ENCODE data around the gene SPESP1. TPM values are rescaled to one million over a fixed set of nuclear protein-coding genes. Genes with fewer than 3 reads are reported as not detected.

Gene SPESP1
- total RNA-seq, 1 donor from 2014 or later, result not detected

DNA sequence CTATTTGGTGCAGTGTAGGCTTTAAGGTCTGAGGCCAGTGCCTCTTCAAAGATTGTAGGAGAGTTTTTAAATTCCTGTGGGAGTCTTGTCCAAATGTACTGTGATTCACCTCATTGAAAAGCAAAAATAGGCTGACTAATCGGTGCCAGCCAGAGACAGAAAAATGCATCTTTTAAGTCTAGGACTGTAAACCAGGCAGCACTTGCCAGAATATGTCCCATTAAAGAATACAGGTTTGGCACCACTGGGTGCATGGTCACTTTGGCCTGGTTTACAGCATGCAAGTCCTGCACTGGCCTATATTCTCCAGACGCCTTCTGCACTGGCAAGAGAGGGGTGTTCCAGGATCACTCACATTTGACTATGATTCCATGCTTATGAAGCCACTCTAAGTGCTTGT lies 63.8 kb downstream of the SPESP1 start:
- Mint-ChIP-seq H3K4me3 (ENCODE audit: unreplicated experiment) (no peak overlapping the region), H3K4me1 (ENCODE audit: unreplicated experiment) (peaks cover 5% of the 10 kb centered on the region), H3K27me3 (ENCODE audit: unreplicated experiment) (peaks cover 4% of the 10 kb centered on the region), H3K9me3 (ENCODE audit: unreplicated experiment) (no peaks in the 10 kb centered on the region), H3K27ac (ENCODE audit: unreplicated experiment) (no peak overlapping the region), H3K36me3 (ENCODE audit: low read depth, unreplicated experiment) (no peaks in the 10 kb centered on the region)
- DNase-seq (ENCODE audit: low spot score), result no peak
- TF ChIP-seq, protein P1, sequence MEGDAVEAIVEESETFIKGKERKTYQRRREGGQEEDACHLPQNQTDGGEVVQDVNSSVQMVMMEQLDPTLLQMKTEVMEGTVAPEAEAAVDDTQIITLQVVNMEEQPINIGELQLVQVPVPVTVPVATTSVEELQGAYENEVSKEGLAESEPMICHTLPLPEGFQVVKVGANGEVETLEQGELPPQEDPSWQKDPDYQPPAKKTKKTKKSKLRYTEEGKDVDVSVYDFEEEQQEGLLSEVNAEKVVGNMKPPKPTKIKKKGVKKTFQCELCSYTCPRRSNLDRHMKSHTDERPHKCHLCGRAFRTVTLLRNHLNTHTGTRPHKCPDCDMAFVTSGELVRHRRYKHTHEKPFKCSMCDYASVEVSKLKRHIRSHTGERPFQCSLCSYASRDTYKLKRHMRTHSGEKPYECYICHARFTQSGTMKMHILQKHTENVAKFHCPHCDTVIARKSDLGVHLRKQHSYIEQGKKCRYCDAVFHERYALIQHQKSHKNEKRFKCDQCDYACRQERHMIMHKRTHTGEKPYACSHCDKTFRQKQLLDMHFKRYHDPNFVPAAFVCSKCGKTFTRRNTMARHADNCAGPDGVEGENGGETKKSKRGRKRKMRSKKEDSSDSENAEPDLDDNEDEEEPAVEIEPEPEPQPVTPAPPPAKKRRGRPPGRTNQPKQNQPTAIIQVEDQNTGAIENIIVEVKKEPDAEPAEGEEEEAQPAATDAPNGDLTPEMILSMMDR (IDR thresholded peaks at IDR 0.05; ENCODE audit: unreplicated experiment), result no peak

DNA sequence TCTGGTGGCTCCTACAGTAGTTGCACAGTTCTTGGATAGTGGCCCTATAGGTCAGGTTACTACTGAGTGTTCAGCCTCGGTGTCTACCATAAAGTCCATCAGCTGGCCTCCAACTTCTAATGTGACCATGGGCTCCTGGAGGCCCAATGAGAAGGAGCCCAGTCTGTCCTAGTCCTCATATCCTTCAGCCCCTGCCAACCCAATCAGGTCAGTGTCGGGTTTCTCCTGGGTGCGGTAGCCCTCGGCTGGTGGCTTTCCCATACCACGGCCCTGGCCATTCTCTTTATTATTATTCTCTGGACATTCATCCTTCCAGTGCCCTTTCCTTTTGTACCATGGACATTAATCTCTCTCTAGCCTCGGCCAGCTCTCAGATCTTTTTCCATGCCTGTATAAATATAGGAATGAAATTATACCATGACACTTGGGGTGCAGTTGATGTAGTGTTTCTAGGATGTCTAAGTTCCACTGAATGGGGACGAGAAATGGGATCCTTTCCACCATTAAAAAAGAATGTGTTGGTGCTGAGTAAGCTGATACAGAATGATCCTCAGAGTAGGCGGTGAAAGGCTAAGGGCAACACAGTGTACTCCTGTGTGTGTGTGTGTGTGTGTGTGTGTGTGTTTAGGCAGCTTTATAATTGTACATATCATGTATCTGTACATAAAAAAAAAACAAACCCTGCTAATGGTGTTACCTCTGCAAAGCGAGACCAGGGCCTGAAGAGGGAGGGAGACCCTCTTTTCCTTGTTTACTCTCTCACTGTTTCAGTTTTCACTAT lies 64.8 kb downstream of the SPESP1 start:
- no peak overlapping the region for H3K27ac Mint-ChIP-seq (ENCODE audit: unreplicated experiment)
- H3K27me3 Mint-ChIP-seq (ENCODE audit: unreplicated experiment), result no peaks in the 10 kb centered on the region
- DNase-seq (ENCODE audit: low spot score), result no peak
- TF ChIP-seq, protein P1 (IDR thresholded peaks at IDR 0.05; ENCODE audit: unreplicated experiment), result no peak
- H3K36me3 Mint-ChIP-seq (ENCODE audit: low read depth, unreplicated experiment), result no peaks in the 10 kb centered on the region
- peaks cover 5% of the 10 kb centered on the region for H3K4me1 Mint-ChIP-seq (ENCODE audit: unreplicated experiment)
- no peaks in the 10 kb centered on the region for H3K9me3 Mint-ChIP-seq (ENCODE audit: unreplicated experiment)
- H3K4me3 Mint-ChIP-seq (ENCODE audit: unreplicated experiment), result no peak overlapping the region

Other genes starting within 250 kb of the SPESP1 start
- gene ANP32A, start 109.6 kb upstream of the SPESP1 start, total RNA-seq (ENCODE audit: unreplicated experiment), result 248 TPM
- not detected for gene NOX5, start 84.2 kb downstream of the SPESP1 start, total RNA-seq (ENCODE audit: unreplicated experiment)
- gene GLCE, start 230.1 kb downstream of the SPESP1 start, total RNA-seq (ENCODE audit: unreplicated experiment), result 8.5 TPM